Adrenal gland (tissue), 12 donors: ENCODE data around the gene SLC10A4. TPM values are rescaled to one million over a fixed set of nuclear protein-coding genes. Genes with fewer than 3 reads are reported as not detected.

Source experiments
- DNase-seq, 7 donors: peaks; one replicate each; pipeline ENCODE4 v3.0.0-alpha.2; 2019 to 2020
- H3K27ac ChIP-seq, 5 donors: fragments of 200-600 bp; sonication (generic) in 4 of 5; 1 replicate in 3 of 5; 2 replicates in 2 of 5; pipeline versions ENCODE4 v1.5.1 to v1.8.0; 2016 to 2020; ENCODE audit warnings: mild to moderate bottlenecking in 1 of 5
- H3K27me3 ChIP-seq: fragments of 200-600 bp; 2 replicates; pipeline ENCODE4 v1.8.0; 2021
- H3K36me3 ChIP-seq, 2 donors: fragments of 200-600 bp; replicated peaks in 1 of 2; 1 replicate in 1 of 2; 2 replicates in 1 of 2; pipeline versions ENCODE4 v1.5.1 to v1.8.0; 2018 to 2022
- H3K4me1 ChIP-seq, 2 donors: fragments of 200-600 bp; replicated peaks in 1 of 2; 1 replicate in 1 of 2; 2 replicates in 1 of 2; pipeline versions ENCODE4 v1.5.1 to v1.8.0; 2018 to 2021
- H3K4me3 ChIP-seq, 4 donors: fragments of 200-600 bp; sonication (generic) in 3 of 4; one replicate each; pipeline ENCODE4 v1.5.1; 2016 to 2018
- H3K9me3 ChIP-seq, 3 donors: fragments of 200-600 bp; sonication (generic) in 1 of 3; replicated peaks in 1 of 3; 1 replicate in 2 of 3; 2 replicates in 1 of 3; pipeline versions ENCODE4 v1.5.1 to v1.8.0; 2016 to 2021
- POLR2A ChIP-seq, 2 donors: fragments of 450-650 bp; IDR thresholded peaks; one replicate each; pipeline ENCODE4 v1.6.1; 2017; ENCODE audit warnings: antibody characterized with exemption in 2 of 2, mild to moderate bottlenecking in 2 of 2, moderate library complexity in 1 of 2
- WGBS, 4 donors: extraction: QIAGEN DNeasy Blood & Tissue Kit in 2 of 4; methylation state at CpG; one replicate each; pipeline versions ENCODE4 v1.1.5 to v1.1.7; 2013 to 2017; 5-methylcytosine and 5-hydroxymethylcytosine counted together
- intact Hi-C, 2 donors: fragments of 100-400 bp; cut with DNase I; formaldehyde crosslinking; loops; one replicate each; pipeline versions ENCODE4 v1.14.1 to v1.15.0; 2022 to 2023
- polyA plus RNA-seq, 3 donors: library from polyadenylated mRNA; stranded (reverse); fragments of 200-250 nt in 2 of 3; fragments of 350-450 nt in 1 of 3; fragmentation: Illumina TruSeq in 1 of 3; extraction: RNeasy Lipid Tissue Mini Kit (QIAGEN cat#74804) in 1 of 3; gene quantifications; one replicate each; pipeline ENCODE4 v1.2.3, GENCODE V29; 2013 to 2014
- total RNA-seq, 9 donors: library from RNA; depleted of rRNA in 4 of 9; stranded (reverse); fragments of >200 nt in 4 of 9; fragments of 120-200 nt in 1 of 9; fragmentation: NEBNext Ultra II Directional in 1 of 9; extraction: Animal tissue kit (Norgen Biotek cat#: 25700) in 1 of 9; gene quantifications; one replicate each; pipeline versions ENCODE4 v1.1.0 to v1.2.4, GENCODE V29; 2013 to 2023
- TF ChIP-seq, protein P1 (sequence below), 6 experiments: fragments of 450-650 bp in 4 of 6; fragments of 200-600 bp in 2 of 6; sonication (generic) in 1 of 6; IDR thresholded peaks; 1 replicate in 5 of 6; 2 replicates in 1 of 6; pipeline versions ENCODE4 v1.5.1 to v1.8.0; 2016 to 2021; ENCODE audit warnings: antibody characterized with exemption in 6 of 6, mild to moderate bottlenecking in 2 of 6, moderate library complexity in 1 of 6
- donor health status: healthy with polysubstance abuse.
- donor health status: Bipolar disorder and iron deficiency.
- donor health status: DM: yes; HTN: yes; CAD: no.
- donor health status: DM: no; HTN: no; CAD: no.
- donor health status: DM: no; HTN: no; CAD: no.
- donor health status: DM: yes; HTN: yes; CAD: no.

The SLC10A4 gene
- total and polyA plus RNA-seq, 12 donors: 0.15 to 3.3 (median 1.9) TPM; not detected in 4

DNA sequence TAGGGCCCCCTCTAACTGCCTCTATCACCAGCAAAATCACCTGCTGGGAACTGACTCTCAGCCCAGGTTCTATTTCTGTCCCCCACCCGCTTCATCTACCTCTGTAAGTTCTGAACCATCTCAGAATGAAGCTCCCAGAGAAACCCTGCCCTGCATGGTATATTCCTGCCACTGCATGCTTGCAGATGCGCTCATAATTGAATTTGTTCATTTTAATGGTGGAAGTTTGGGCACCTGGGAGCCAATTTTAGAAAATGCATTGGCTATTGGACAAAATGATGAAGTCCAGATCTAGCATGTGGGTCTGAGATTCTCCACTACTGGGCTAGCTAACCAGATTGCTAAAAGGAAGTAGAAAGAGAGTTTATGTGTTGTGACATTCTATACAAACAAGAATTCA lies 28.6 kb upstream of the SLC10A4 start:
- H3K27me3 ChIP-seq: no peaks in the 10 kb centered on the region
- no peaks in the 10 kb centered on the region for H3K36me3 ChIP-seq
- no peak overlapping the region for H3K4me3 ChIP-seq
- H3K9me3 ChIP-seq: no peaks in the 10 kb centered on the region
- WGBS, 4 donors: 84 to 97% (median 93%) methylated on average over 2 of the region's 2 CpGs
- no peak for DNase-seq
- TF ChIP-seq, protein P1, sequence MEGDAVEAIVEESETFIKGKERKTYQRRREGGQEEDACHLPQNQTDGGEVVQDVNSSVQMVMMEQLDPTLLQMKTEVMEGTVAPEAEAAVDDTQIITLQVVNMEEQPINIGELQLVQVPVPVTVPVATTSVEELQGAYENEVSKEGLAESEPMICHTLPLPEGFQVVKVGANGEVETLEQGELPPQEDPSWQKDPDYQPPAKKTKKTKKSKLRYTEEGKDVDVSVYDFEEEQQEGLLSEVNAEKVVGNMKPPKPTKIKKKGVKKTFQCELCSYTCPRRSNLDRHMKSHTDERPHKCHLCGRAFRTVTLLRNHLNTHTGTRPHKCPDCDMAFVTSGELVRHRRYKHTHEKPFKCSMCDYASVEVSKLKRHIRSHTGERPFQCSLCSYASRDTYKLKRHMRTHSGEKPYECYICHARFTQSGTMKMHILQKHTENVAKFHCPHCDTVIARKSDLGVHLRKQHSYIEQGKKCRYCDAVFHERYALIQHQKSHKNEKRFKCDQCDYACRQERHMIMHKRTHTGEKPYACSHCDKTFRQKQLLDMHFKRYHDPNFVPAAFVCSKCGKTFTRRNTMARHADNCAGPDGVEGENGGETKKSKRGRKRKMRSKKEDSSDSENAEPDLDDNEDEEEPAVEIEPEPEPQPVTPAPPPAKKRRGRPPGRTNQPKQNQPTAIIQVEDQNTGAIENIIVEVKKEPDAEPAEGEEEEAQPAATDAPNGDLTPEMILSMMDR (IDR thresholded peaks at IDR 0.05): no peak
- no peak for TF ChIP-seq POLR2A (IDR thresholded peaks at IDR 0.05)
- no peaks in the 10 kb centered on the region for H3K4me1 ChIP-seq
- no peak overlapping the region for H3K27ac ChIP-seq
- intact Hi-C loops: no loop called here

DNA sequence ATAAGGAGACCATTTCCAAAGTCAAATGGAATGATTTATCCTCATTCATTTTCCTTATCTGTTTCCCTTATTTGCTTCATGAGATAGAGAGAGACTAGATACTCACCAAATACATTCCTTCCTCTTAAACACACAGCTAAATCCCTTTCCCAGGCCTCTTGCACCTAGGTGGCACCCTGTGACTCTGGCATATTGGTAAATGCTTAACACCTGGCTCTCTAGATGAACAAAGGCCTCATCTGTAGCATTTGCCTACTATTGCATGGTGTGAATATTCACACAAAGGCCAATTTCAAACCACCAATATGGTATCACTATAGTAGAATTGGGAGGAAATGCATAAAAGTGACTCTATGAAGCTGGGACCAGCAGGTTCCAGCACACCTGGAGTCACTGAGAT lies 22.1 kb upstream of the SLC10A4 start:
- Histone ChIP-seq H3K36me3 (no peaks in the 10 kb centered on the region), H3K27ac (no peak overlapping the region), H3K9me3 (no peaks in the 10 kb centered on the region), H3K4me3 (no peak overlapping the region), H3K27me3 (no peaks in the 10 kb centered on the region), H3K4me1 (no peaks in the 10 kb centered on the region)
- no peak for DNase-seq
- TF ChIP-seq POLR2A (IDR thresholded peaks at IDR 0.05): no peak
- TF ChIP-seq, protein P1 (IDR thresholded peaks at IDR 0.05): no peak
- intact Hi-C loops: no loop called here

DNA sequence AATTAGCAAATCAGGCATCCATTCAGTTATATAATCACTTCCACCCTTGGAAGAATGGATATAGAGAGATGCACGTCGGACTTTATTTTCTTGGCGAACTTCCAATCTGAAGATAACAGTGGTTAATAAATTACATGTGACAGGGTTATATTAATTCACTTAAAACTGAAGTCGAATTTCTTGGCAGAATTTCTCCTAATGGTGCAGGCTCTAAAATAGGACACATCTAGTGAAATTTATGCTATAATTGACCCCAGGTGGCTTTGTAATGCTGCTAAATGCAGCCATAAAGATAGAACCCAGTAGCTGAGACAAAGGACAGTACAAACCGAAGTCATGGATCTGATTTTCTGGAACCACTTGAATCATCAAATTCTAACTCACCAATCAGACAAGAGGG lies 20.8 kb upstream of the SLC10A4 start:
- Histone ChIP-seq H3K27me3 (no peaks in the 10 kb centered on the region), H3K4me3 (no peak overlapping the region), H3K36me3 (no peaks in the 10 kb centered on the region), H3K4me1 (no peaks in the 10 kb centered on the region), H3K27ac (no peak overlapping the region), H3K9me3 (no peaks in the 10 kb centered on the region)
- no peak for DNase-seq
- TF ChIP-seq, protein P1 (IDR thresholded peaks at IDR 0.05): no peak
- TF ChIP-seq POLR2A (IDR thresholded peaks at IDR 0.05): no peak
- WGBS, 4 donors: 28 to 40% (median 28%) methylated on average over 5 of the region's 5 CpGs
- intact Hi-C loops: no loop called here

DNA sequence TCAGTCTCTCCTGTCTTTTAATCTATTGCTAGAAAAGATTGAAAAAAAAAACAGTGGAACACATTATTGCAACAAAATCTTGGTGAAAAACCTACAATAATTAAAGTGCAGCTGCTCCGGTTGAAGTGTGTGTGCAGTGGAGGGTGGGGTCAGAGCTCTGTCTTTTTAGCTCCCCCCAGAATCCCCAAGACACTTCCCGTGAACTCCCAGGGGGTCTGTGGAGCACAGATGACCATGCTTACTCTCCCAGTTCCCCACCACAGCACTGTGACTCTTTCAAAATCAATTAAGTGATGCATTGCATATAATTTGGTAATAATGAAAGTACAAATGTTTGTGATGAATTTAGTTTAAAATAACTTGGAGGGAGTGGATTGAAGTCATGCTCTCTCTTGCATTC lies 15.7 kb upstream of the SLC10A4 start:
- no peak overlapping the region for H3K27ac ChIP-seq
- H3K4me1 ChIP-seq: no peaks in the 10 kb centered on the region
- no peak for DNase-seq
- H3K27me3 ChIP-seq: no peaks in the 10 kb centered on the region
- intact Hi-C loops: no loop called here
- no peaks in the 10 kb centered on the region for H3K36me3 ChIP-seq
- no peaks in the 10 kb centered on the region for H3K9me3 ChIP-seq
- H3K4me3 ChIP-seq: no peak overlapping the region
- no peak for TF ChIP-seq POLR2A (IDR thresholded peaks at IDR 0.05)
- TF ChIP-seq, protein P1 (IDR thresholded peaks at IDR 0.05): no peak
- 56 to 72% (median 65%) methylated on average over 2 of the region's 2 CpGs for WGBS, 4 donors
